OCI-LY3 (cell line): ENCODE measurements around the gene KLHL18.

Source experiments
- EZH2phosphoT487 ChIP-seq: fragments of 200-600 bp; shearing (Covaris generic); IDR thresholded peaks from 2 replicates; pipeline ENCODE4 v1.6.1; 2018; ENCODE audit warnings: antibody characterized with exemption, mixed run types, low read depth
- TF ChIP-seq, protein P1 (sequence below): fragments of 200-600, 300-600 bp; sonication (generic); IDR thresholded peaks from 2 replicates; pipeline ENCODE4 v1.5.1; 2014; ENCODE audit warnings: antibody characterized with exemption, low read length, low read depth

DNA sequence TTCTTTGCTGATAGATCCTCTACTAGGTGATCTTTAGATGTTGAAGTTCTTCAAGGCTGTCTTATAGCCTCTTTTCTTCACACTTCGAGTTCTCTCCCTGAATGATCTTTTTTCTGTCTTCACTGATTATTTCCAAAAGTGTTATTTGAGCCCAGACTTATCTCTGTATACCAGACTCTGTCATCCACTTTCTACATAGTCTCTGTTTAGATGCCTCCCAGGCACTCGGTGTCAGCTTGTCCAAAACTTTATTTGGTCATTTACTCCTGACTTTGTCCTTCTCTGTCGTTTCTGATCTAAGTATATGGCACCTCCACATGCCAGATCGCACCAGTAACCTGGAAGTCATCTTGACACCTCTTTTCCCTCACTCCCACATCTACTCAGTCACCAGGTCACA, 27.6 kb downstream of the KLHL18 start:
- TF ChIP-seq, protein P1, sequence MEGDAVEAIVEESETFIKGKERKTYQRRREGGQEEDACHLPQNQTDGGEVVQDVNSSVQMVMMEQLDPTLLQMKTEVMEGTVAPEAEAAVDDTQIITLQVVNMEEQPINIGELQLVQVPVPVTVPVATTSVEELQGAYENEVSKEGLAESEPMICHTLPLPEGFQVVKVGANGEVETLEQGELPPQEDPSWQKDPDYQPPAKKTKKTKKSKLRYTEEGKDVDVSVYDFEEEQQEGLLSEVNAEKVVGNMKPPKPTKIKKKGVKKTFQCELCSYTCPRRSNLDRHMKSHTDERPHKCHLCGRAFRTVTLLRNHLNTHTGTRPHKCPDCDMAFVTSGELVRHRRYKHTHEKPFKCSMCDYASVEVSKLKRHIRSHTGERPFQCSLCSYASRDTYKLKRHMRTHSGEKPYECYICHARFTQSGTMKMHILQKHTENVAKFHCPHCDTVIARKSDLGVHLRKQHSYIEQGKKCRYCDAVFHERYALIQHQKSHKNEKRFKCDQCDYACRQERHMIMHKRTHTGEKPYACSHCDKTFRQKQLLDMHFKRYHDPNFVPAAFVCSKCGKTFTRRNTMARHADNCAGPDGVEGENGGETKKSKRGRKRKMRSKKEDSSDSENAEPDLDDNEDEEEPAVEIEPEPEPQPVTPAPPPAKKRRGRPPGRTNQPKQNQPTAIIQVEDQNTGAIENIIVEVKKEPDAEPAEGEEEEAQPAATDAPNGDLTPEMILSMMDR, result no peak
- no peak for TF ChIP-seq EZH2phosphoT487
